Hepatocyte (in vitro differentiated cells): ENCODE data around the gene ZNF616. TPM values are rescaled to one million over a fixed set of nuclear protein-coding genes. Genes with fewer than 3 reads are reported as not detected.

Source experiments
- DNase-seq: peaks from one replicate; pipeline ENCODE4 v3.0.0-alpha.2; 2016; ENCODE audit warnings: low spot score
- H2AFZ ChIP-seq: fragments of 200-600 bp; sonication (generic); 2 replicates; pipeline ENCODE4 v1.6.0; 2016; ENCODE audit warnings: antibody characterized with exemption, mild to moderate bottlenecking
- H3K27ac ChIP-seq: fragments of 200-600 bp; sonication (generic); 2 replicates; pipeline ENCODE4 v1.5.1; 2016; ENCODE audit warnings: mild to moderate bottlenecking
- H3K27me3 ChIP-seq: fragments of 200-600 bp; sonication (generic); 2 replicates; pipeline ENCODE4 v1.6.1; 2016
- H3K36me3 ChIP-seq: fragments of 200-600 bp; sonication (generic); replicated peaks from 2 replicates; pipeline ENCODE4 v1.5.1; 2016; ENCODE audit warnings: low read depth; ENCODE audit not compliant: insufficient read depth
- H3K4me1 ChIP-seq: fragments of 200-600 bp; sonication (generic); 2 replicates; pipeline ENCODE4 v1.5.1; 2016; ENCODE audit warnings: mild to moderate bottlenecking, moderate library complexity; ENCODE audit not compliant: insufficient read depth
- H3K4me2 ChIP-seq: fragments of 200-600 bp; sonication (generic); 2 replicates; pipeline ENCODE4 v1.6.0; 2016
- H3K4me3 ChIP-seq: fragments of 200-600 bp; sonication (generic); 2 replicates; pipeline ENCODE4 v1.5.1; 2016; ENCODE audit warnings: mild to moderate bottlenecking
- H3K79me2 ChIP-seq: fragments of 200-600 bp; sonication (generic); 2 replicates; pipeline ENCODE4 v1.6.0; 2017; ENCODE audit warnings: mild to moderate bottlenecking
- H3K9me2 ChIP-seq: fragments of 200-600 bp; sonication (generic); replicated peaks from 2 replicates; pipeline ENCODE4 v1.6.0; 2017; ENCODE audit warnings: mild to moderate bottlenecking; ENCODE audit not compliant: insufficient read depth
- H3K9me3 ChIP-seq: fragments of 200-600 bp; sonication (generic); 2 replicates; pipeline ENCODE4 v1.5.1; 2016; ENCODE audit warnings: low read depth, mild to moderate bottlenecking
- H4K20me1 ChIP-seq: fragments of 200-600 bp; sonication (generic); 2 replicates; pipeline ENCODE4 v1.6.0; 2016; ENCODE audit warnings: mild to moderate bottlenecking; ENCODE audit not compliant: insufficient read depth, poor library complexity, severe bottlenecking
- CTCF ChIP-seq: fragments of 200-600 bp; sonication (generic); IDR thresholded peaks from 2 replicates; pipeline ENCODE4 v1.5.1; 2016; ENCODE audit warnings: antibody characterized with exemption, mild to moderate bottlenecking; ENCODE audit not compliant: poor library complexity
- EZH2 ChIP-seq: fragments of 200-600 bp; sonication (generic); IDR thresholded peaks from 2 replicates; pipeline ENCODE4 v1.6.1; 2016; ENCODE audit warnings: antibody characterized with exemption, mild to moderate bottlenecking, borderline replicate concordance
- EZH2phosphoT487 ChIP-seq: fragments of 200-600 bp; sonication (generic); IDR thresholded peaks from one replicate; pipeline ENCODE4 v1.6.1; 2018; ENCODE audit warnings: antibody characterized with exemption, mild to moderate bottlenecking, low read depth, moderate library complexity; ENCODE audit not compliant: unreplicated experiment, severe bottlenecking
- WGBS: methylation state at CpG from one replicate; pipeline ENCODE4 v1.1.6; 2016; ENCODE audit warnings: low lambda C conversion rate; ENCODE audit errors: missing lambda C conversion rate; 5-methylcytosine and 5-hydroxymethylcytosine counted together
- polyA plus RNA-seq: library from polyadenylated mRNA; unstranded; fragments of >200 nt; fragmentation: Nextera tagmentation; extraction: Ambion mirVana; gene quantifications from 2 replicates; pipeline ENCODE4 v1.2.1, GENCODE V29; 2016
- total RNA-seq: library from RNA; depleted of rRNA; stranded (reverse); fragments of >200 nt; gene quantifications from 2 replicates; pipeline ENCODE4 v1.2.3, GENCODE V29; 2014

The ZNF616 gene
- total and polyA plus RNA-seq, 2 experiments from 2014 or later: 7.8 to 9.1 TPM

- Histone ChIP-seq H3K4me1 (no peaks in the 10 kb centered on the region), H3K4me3 (no peak overlapping the region), H3K36me3 (no peaks in the 10 kb centered on the region), H4K20me1 (no peaks in the 10 kb centered on the region), H3K9me2 (no peaks in the 10 kb centered on the region), H3K4me2 (no peak overlapping the region), H3K27ac (no peak overlapping the region), H3K27me3 (no peaks in the 10 kb centered on the region), H3K9me3 (peaks cover 27% of the 10 kb centered on the region), H2AFZ (no peak overlapping the region), H3K79me2 (no peaks in the 10 kb centered on the region)
- DNase-seq: no peak
- TF ChIP-seq CTCF (no peak), EZH2 (no peak), EZH2phosphoT487 (no peak)
Measured at GRCh38 chr19:52148256-52148655, 8.5 kb upstream of the ZNF616 start.

GRCh38 chr19:52142001-52142595 is 2.4 kb upstream of the ZNF616 start:
- Histone ChIP-seq H3K4me3 (no peak overlapping the region), H3K4me1 (peaks cover 7% of the 10 kb centered on the region), H3K4me2 (no peak overlapping the region), H3K9me2 (no peaks in the 10 kb centered on the region), H3K36me3 (no peaks in the 10 kb centered on the region), H4K20me1 (no peaks in the 10 kb centered on the region), H3K9me3 (peaks cover 6% of the 10 kb centered on the region), H3K27me3 (no peaks in the 10 kb centered on the region), H3K27ac (no peak overlapping the region), H2AFZ (no peak overlapping the region), H3K79me2 (peaks cover 16% of the 10 kb centered on the region)
- whole genome bisulfite sequencing: 79% methylated on average over 3 of the region's 3 CpGs
- TF ChIP-seq EZH2phosphoT487 (no peak), EZH2 (no peak), CTCF (no peak)
- no peak for DNase-seq

- H3K36me3 ChIP-seq: peaks cover 4% of the 10 kb centered on the region
- H3K4me1 ChIP-seq: peaks cover 7% of the 10 kb centered on the region
- H3K9me3 ChIP-seq: peaks cover 11% of the 10 kb centered on the region
- no peak overlapping the region for H3K4me3 ChIP-seq
- no peak for DNase-seq
- 94% methylated on average over 2 of the region's 2 CpGs for WGBS
- no peak overlapping the region for H3K4me2 ChIP-seq
- no peaks in the 10 kb centered on the region for H3K9me2 ChIP-seq
- no peak overlapping the region for H3K27ac ChIP-seq
- H3K79me2 ChIP-seq: peaks cover 25% of the 10 kb centered on the region
- no peak overlapping the region for H2AFZ ChIP-seq
- H3K27me3 ChIP-seq: no peaks in the 10 kb centered on the region
- TF ChIP-seq EZH2: no peak
- no peak for TF ChIP-seq EZH2phosphoT487
- no peak for TF ChIP-seq CTCF
- no peaks in the 10 kb centered on the region for H4K20me1 ChIP-seq
Measured at GRCh38 chr19:52141203-52141602, 1.5 kb upstream of the ZNF616 start.
